Muscle layer of colon (tissue), 2 donors: ENCODE measurements around the gene PRAC1.
"Not testable (repeated sequence)": the region's sequence is repeated elsewhere in the genome, so short reads cannot be mapped to it uniquely, and the experiment has no call there.

Experiments used
- H3K27ac ChIP-seq: one replicate; pipeline ENCODE4 v1.7.0; 2013; ENCODE audit warnings: low read depth, mild to moderate bottlenecking, low read length, moderate library complexity
- H3K27me3 ChIP-seq, 2 donors: one replicate each; pipeline ENCODE4 v1.7.0; 2013; ENCODE audit warnings: low read length in 2 of 2, mild to moderate bottlenecking in 2 of 2; ENCODE audit not compliant: insufficient read depth in 2 of 2, control insufficient read depth in 1 of 2
- H3K36me3 ChIP-seq: one replicate; pipeline ENCODE4 v1.7.0; 2013; ENCODE audit warnings: mild to moderate bottlenecking, low read length; ENCODE audit not compliant: insufficient read depth
- H3K4me1 ChIP-seq: one replicate; pipeline ENCODE4 v1.7.0; 2013; ENCODE audit warnings: mild to moderate bottlenecking, low read length; ENCODE audit not compliant: insufficient read depth
- H3K4me3 ChIP-seq, 2 donors: one replicate each; pipeline ENCODE4 v1.7.0; 2013; ENCODE audit warnings: low read length in 2 of 2, low read depth in 1 of 2, mild to moderate bottlenecking in 1 of 2, moderate library complexity in 1 of 2
- H3K9ac ChIP-seq: one replicate; pipeline ENCODE4 v1.7.0; 2013; ENCODE audit warnings: low read length
- H3K9me3 ChIP-seq: one replicate; pipeline ENCODE4 v1.7.0; 2013; ENCODE audit warnings: mild to moderate bottlenecking, low read length
- donor health status: abdominal sarcoma.
- donor health status: Adenocarcinoma of cecum.

The PRAC1 gene

DNA sequence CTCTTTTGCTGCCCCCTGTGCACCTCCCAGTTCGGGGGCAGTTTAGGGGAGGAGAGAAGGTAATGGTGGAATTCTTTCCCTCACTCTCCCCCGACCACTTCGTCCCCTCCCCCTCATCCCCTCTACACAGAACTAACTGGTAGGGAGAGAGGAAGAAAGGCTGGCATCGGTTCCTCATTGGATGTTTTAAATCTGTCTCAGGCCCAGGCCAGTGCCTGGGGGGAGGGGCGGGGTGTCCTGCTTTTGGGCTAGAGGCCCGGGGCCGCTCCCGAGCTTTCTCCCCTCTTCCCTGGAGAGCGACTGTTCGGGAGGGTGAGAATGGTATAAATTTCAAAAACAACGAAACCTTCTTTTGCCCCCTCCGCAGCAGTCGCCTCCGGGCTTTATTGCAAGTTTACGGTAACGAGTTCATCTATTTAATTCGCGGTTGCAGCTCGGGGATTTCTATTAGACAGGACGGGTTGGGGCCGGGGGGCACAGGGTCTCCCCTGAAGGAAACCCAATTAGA lies 651 bp upstream of the PRAC1 start, which contains the start of gene PRAC2:
TSS of gene PRAC2 (plus strand) at position 271 of the 508 bp plus-strand sequence. CDS start 1,226 bp downstream, outside the sequence.
- Histone ChIP-seq H3K36me3 (no peaks in the 10 kb centered on the region), H3K4me3 (no peak within 1 kb of the TSS), H3K9ac (no peak within 1 kb of the TSS), H3K4me1 (peaks cover 30% of the 10 kb centered on the region), H3K27ac (no peak within 1 kb of the TSS), H3K9me3 (no peaks in the 10 kb centered on the region), H3K27me3 (peaks cover 94 to 99% of the 10 kb centered on the region in 2 donors)

DNA sequence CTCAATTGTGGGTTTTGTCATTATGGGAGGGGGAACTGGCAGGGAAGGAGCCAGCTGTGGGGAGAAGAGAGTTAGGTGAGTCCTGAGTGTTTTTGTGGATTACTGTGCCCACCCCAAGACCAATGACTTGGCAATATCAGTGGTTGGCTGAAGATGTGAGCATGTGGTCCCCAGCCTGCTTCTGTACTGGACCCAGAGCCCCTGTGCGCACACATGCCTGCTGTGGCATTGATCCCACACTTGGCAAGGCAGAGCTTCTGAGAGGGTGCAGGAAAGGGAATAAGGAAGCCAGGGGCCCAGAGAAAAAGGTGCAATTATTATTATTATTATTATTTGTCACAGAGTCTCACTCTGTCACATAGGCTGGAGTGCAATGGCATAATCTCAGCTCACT lies 1.3 kb downstream of the PRAC1 start:
- H3K27me3 ChIP-seq = peaks cover 91 to 95% of the 10 kb centered on the region in 2 donors
- H3K36me3 ChIP-seq = no peaks in the 10 kb centered on the region
- H3K9ac ChIP-seq = no peak overlapping the region
- H3K4me3 ChIP-seq = no peak overlapping the region
- H3K27ac ChIP-seq = no peak overlapping the region
- peaks cover 30% of the 10 kb centered on the region for H3K4me1 ChIP-seq
- H3K9me3 ChIP-seq = no peaks in the 10 kb centered on the region

DNA sequence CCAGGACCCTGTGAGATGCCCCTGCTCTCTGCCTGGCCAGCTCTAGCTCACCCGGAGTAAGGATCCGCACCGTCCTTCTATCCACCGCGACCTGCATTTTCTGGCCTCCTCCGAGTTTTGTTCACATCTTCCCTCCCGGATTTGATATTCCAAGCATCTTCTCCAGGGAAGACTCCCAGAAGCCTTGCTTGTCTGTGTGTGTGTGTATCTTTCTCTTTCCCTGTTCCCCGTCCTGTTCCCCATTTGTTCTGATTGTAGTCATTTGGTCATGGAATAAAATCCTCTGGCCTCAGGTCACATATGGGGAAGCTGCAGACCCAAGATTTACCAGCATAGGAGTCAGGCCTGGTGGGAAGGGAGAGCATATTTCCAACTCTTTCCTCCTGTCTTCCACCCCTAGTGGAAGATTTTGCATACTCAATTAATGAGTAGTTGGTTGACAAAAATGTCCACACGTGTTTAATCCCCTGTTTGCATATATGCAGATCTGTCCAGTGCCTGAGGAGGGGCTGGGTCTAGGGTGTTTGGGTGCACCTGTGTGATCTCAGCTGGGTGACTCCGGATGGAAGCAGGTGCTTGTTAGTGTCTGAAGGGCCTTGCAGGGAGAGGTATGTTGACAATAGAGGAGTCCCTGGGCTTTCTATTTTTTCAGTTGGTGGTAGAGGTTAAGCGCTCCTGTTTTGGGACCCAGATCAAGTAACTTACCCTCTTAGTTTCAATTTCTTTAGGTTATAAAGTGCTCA lies 1.9 kb downstream of the PRAC1 start:
- Histone ChIP-seq H3K9me3 (no peaks in the 10 kb centered on the region), H3K4me3 (no peak overlapping the region), H3K9ac (no peak overlapping the region), H3K27me3 (peaks cover 87 to 93% of the 10 kb centered on the region in 2 donors), H3K36me3 (no peaks in the 10 kb centered on the region), H3K27ac (no peak overlapping the region), H3K4me1 (peaks cover 30% of the 10 kb centered on the region)

DNA sequence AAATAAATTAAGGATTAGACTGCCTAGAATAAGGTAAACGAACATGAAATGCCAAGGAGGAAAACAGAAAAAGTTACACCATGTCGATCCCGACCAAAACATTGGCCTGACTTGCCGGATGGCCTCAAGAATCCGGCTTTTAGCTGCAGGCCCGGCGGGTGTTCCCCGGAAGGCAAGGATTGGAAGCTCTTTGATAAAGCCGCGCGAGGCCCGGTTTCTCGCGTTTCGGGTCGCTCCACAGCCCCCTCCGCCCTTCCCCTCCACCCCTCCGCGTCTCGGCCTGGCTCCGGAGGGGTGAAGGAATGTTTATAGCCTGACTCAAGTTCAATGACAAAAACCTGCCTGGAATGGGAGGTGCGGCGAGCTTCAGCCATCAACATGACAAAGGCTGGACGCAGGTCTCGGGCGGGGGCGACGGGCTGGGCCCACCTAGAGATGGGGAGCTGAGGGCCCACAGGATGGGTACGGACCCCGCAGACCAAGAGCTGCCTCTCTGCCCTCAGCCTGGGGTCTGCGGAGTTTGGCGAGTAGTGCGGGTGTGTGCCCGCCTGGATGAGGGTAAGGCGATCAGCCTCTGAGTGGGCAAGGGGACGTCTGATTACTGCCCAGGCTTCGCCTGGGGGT lies 2.6 kb downstream of the PRAC1 start:
- no peaks in the 10 kb centered on the region for H3K9me3 ChIP-seq
- H3K9ac ChIP-seq = no peak overlapping the region
- H3K4me1 ChIP-seq = peaks cover 25% of the 10 kb centered on the region
- H3K27ac ChIP-seq = no peak overlapping the region
- H3K27me3 ChIP-seq = peaks cover 80 to 88% of the 10 kb centered on the region in 2 donors
- no peak overlapping the region for H3K4me3 ChIP-seq
- no peaks in the 10 kb centered on the region for H3K36me3 ChIP-seq

DNA sequence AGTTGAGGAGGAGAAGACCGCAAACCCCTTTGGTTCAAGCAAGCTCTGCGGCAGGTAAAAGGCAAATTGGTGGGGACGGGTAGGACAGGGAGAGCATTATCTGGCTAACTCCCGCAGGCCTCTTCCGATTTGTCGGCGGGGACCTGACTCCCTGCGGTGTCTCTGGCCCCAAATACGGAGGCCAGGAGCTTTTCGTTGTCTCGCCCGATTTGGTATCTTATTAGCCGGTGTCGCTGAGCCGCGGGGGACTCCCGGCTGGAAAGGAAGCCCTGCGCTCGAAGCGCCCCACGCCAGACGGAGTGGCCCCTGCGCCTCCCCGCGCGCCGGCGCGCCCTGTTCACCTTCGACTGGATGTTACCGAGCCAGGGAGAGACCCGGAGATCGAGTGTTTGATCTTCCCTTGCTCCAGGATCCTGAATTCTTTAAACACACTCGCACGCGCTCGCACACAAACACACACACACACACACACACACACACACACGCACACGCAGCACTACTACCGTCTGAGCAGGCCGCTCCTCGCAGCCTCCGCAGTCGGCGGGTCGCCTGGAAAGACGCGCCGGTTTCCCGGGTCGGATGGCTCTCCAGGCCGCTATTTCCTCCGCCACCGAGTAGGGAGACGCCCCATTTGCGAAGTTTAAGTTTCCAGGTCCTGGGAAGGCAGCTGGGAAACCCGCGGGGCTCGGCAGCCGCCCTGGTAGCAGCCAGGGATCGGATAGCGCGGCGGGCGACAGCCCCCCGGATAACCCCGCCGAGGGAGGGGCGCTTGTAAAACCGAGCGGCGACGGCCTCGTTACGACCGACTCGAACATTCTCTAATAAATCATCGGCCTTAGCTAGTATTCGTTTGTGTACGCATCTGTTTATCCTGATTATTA lies 3.3 kb downstream of the PRAC1 start:
- no peaks in the 10 kb centered on the region for H3K9me3 ChIP-seq
- H3K27me3 ChIP-seq = peaks cover 77 to 87% of the 10 kb centered on the region in 2 donors
- H3K4me1 ChIP-seq = peaks cover 19% of the 10 kb centered on the region
- no peak overlapping the region for H3K27ac ChIP-seq
- no peaks in the 10 kb centered on the region for H3K36me3 ChIP-seq
- H3K9ac ChIP-seq = no peak overlapping the region
- no peak overlapping the region for H3K4me3 ChIP-seq

DNA sequence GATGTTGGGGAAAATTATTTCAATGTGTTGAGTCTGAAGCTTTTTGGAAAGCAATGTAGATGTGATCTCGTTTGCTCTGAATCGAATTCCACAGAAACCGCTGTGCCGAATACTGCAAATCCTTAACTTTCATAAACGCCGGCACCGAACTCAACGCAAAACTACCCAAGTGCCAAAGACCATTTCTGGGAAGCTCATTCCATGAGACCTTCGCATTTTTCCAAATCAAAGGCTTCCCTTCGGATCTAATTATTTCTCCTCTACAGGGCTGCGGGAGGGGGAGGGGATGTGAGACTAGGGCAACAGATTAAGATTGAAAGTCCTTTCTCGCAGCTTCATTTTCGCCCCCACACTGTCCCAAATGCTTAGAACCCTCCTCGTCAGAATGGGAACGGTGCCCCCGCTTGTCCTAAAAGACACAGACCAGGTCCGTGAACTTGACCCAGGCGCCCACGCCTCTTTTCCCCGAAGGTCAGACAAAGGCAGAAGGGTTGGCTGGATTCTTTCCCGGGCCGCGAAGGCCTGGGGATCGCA lies 4.0 kb downstream of the PRAC1 start:
- H3K9me3 ChIP-seq = no peaks in the 10 kb centered on the region
- H3K27ac ChIP-seq = no peak overlapping the region
- no peaks in the 10 kb centered on the region for H3K36me3 ChIP-seq
- no peak overlapping the region for H3K9ac ChIP-seq
- peaks cover 70 to 87% of the 10 kb centered on the region in 2 donors for H3K27me3 ChIP-seq
- H3K4me1 ChIP-seq = peaks cover 12% of the 10 kb centered on the region
- H3K4me3 ChIP-seq = no peak overlapping the region

DNA sequence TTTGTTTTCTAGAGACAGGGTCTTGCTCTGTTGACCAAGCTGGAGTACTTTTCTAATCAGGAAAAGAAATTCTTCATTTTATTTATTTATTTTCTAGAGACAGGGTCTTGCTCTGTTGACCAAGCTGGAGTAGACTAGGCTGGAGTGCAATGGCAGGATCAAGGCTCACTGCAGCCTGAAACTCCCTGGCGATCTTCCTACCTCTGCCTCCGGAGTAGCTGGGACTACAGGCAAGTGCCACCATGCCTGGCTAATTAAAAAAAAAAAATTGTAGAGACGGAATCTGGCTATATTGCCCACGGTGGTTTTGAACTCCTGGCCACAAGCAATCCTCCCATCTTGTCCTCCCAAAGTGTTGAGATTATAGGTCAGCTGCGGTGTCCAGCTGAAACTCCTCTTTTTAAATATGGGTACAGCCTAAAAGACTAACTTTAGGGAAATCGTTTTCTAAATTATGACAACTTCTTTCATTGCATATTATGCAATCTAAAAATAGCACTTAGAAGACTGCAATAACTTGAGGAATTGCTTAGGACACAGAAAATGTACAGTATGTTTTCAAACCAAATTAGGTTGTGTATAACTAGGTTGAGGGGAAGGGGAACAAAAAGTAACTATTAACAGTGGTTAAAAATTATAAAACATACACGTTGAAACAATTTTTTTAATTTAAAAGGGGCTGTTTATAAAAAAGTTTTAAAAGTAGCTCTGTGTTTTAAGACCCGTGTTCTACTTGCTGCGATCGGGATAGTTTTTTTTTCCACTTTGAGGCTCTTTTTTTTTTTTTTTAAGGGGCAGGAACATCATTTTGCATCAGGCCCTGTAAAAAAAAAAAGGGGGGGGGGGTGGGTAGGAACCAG lies 4.7 kb downstream of the PRAC1 start:
- no peak overlapping the region for H3K4me3 ChIP-seq
- no peaks in the 10 kb centered on the region for H3K9me3 ChIP-seq
- H3K36me3 ChIP-seq = no peaks in the 10 kb centered on the region
- H3K27me3 ChIP-seq = peaks cover 63 to 87% of the 10 kb centered on the region in 2 donors
- peaks cover 12% of the 10 kb centered on the region for H3K4me1 ChIP-seq
- no peak overlapping the region for H3K27ac ChIP-seq
- H3K9ac ChIP-seq = no peak overlapping the region

DNA sequence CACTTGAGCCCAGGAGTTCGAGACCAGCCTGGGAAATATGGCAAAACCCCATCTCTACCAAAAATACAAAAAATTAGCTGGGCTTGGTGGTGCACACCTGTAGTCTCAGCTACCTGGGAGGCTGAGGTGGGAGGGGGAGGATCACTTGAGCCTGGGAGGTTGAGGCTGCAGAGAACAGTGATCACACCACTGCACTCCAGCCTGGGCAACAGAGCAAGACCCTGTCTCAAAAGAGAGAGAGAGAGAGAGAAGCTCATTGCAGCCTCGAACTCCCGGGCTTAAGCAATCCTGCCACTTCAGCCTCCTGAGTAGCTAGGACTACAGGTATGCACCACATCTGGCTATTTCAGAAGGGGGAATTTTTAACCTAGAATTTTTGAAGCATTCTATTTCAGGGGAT lies 5.8 kb downstream of the PRAC1 start:
- not testable (repeated sequence) for H3K36me3 ChIP-seq, H3K9ac ChIP-seq, H3K9me3 ChIP-seq, H3K27ac ChIP-seq, H3K4me3 ChIP-seq
- peaks cover 55 to 84% of the 10 kb centered on the region in 2 donors for H3K27me3 ChIP-seq
- peaks cover 12% of the 10 kb centered on the region for H3K4me1 ChIP-seq

DNA sequence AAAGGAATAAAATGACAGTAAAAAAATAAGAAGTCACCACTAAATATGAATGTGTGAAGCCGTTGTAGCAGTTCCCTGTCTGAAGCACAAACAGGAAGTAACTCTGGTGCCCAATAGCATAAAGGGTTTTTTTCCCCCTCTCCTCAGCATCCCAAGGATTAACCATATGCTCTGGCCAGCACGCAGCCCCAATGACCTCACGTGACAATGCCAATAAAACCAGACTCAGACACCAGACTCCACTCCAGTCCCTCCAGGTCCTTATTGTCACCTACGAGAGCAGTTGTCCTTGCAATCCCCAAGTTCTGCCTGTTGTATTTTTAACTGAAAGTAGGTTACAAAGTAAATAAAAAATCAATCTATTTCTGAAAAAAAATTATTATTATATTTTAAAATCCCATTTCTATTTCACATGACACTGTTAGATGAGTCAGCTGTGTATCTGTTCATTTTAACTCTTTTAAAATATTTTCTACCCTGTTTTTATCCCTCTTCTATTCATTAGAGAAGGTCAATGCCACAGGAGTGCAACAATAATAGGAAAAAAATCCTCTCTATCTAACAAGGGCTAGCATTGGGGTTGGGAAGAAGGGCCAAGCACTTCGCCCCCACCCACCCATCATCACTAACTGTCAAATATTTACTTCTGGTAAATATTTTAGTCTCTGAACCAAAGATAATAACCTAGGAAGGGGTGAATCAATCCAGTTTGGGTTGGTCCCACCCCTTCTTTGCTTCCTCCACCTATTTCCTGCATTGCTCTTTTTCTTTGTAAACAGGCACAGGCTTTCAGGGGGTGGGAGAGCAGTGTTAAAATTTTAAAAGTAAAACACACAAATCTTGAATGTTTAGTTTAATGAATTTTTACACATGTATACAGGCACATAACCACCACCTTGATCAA lies 6.6 kb downstream of the PRAC1 start:
- H3K4me1 ChIP-seq = peaks cover 12% of the 10 kb centered on the region
- no peak overlapping the region for H3K4me3 ChIP-seq
- no peak overlapping the region for H3K9ac ChIP-seq
- no peaks in the 10 kb centered on the region for H3K36me3 ChIP-seq
- H3K27ac ChIP-seq = no peak overlapping the region
- H3K9me3 ChIP-seq = no peaks in the 10 kb centered on the region
- peaks cover 47 to 76% of the 10 kb centered on the region in 2 donors for H3K27me3 ChIP-seq

DNA sequence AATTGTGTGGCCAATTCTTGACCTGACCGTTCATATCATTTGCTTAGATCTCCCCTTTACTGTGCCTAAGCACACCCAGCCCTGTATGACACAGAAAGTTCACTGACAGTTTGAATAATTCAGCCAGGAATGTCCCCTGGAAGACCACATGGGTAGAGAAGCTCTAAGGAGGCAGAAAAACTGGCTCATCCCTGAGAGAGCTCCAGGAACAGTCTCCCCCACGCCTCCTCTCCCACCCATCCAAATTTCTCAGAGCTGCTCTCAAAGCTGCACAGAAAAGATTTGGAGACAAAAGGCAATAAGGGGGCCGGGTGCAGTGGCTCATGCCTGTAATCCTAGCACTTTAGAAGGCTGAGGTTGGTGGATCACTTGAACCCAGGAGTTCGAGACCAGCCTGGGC lies 11.2 kb downstream of the PRAC1 start:
- Histone ChIP-seq H3K4me3 (no peak overlapping the region), H3K9me3 (no peaks in the 10 kb centered on the region), H3K27me3 (peaks cover 3 to 35% of the 10 kb centered on the region in 2 donors), H3K4me1 (no peaks in the 10 kb centered on the region), H3K9ac (no peak overlapping the region), H3K27ac (no peak overlapping the region), H3K36me3 (no peaks in the 10 kb centered on the region)
